GM23338 (cell line): ENCODE data around the gene ARL6. TPM values are rescaled to one million over a fixed set of nuclear protein-coding genes. Genes with fewer than 3 reads are reported as not detected.

Experiments used
- ATAC-seq: fragments of 200-7000 bp; cut with Tn5 transposase; 3 replicates; pipeline ENCODE4 v1.9.1; 2020
- DNase-seq: peaks from one replicate; pipeline ENCODE4 v3.0.0-alpha.2; 2015; ENCODE audit warnings: low spot score
- H2AFZ ChIP-seq: fragments of 200-600 bp; sonication (generic); 2 replicates; pipeline ENCODE4 v1.8.0; 2016; ENCODE audit warnings: antibody characterized with exemption, mild to moderate bottlenecking, moderate library complexity
- H3F3A ChIP-seq: fragments of 200-600 bp; sonication (generic); replicated peaks from 2 replicates; pipeline ENCODE4 v1.8.0; 2017; ENCODE audit warnings: antibody characterized with exemption, mixed run types, low read depth
- H3K27ac ChIP-seq: fragments of 200-600 bp; sonication (generic); 2 replicates; pipeline ENCODE4 v1.6.1; 2016; ENCODE audit warnings: low read depth
- H3K27me3 ChIP-seq: fragments of 200-600 bp; sonication (generic); 2 replicates; pipeline ENCODE4 v1.8.0; 2016; ENCODE audit warnings: mild to moderate bottlenecking, mixed run types, moderate library complexity; ENCODE audit not compliant: insufficient read depth
- H3K36me3 ChIP-seq: fragments of 200-600 bp; sonication (generic); 2 replicates; pipeline ENCODE4 v1.8.0; 2016; ENCODE audit warnings: mild to moderate bottlenecking; ENCODE audit not compliant: insufficient read depth
- H3K4me1 ChIP-seq: fragments of 200-600 bp; sonication (generic); 2 replicates; pipeline ENCODE4 v1.8.0; 2016; ENCODE audit warnings: mild to moderate bottlenecking, moderate library complexity; ENCODE audit not compliant: insufficient read depth
- H3K4me2 ChIP-seq: fragments of 200-600 bp; sonication (generic); 2 replicates; pipeline ENCODE4 v1.7.1; 2017; ENCODE audit warnings: mixed run types
- H3K4me3 ChIP-seq: fragments of 200-600 bp; sonication (generic); 2 replicates; pipeline ENCODE4 v1.6.1; 2016; ENCODE audit warnings: mixed run types
- H3K79me2 ChIP-seq: fragments of 200-600 bp; sonication (generic); replicated peaks from 2 replicates; pipeline ENCODE4 v1.8.0; 2017; ENCODE audit warnings: mild to moderate bottlenecking; ENCODE audit not compliant: insufficient read depth
- H3K9me2 ChIP-seq: fragments of 200-600 bp; sonication (generic); 2 replicates; pipeline ENCODE4 v1.8.0; 2017; ENCODE audit not compliant: insufficient read depth
- H4K20me1 ChIP-seq: fragments of 200-600 bp; sonication (generic); replicated peaks from 2 replicates; pipeline ENCODE4 v1.8.0; 2017; ENCODE audit warnings: mild to moderate bottlenecking; ENCODE audit not compliant: insufficient read depth
- H3K27ac Mint-ChIP-seq: 2 replicates; pipeline ENCODE4 v1.8.0; 2020; ENCODE audit warnings: inconsistent platforms, mild to moderate bottlenecking, moderate library complexity, mixed read lengths
- H3K27me3 Mint-ChIP-seq: 3 replicates; pipeline ENCODE4 v1.8.0; 2022; ENCODE audit warnings: low read depth, mild to moderate bottlenecking, moderate library complexity, mixed read lengths, inconsistent platforms; ENCODE audit not compliant: insufficient read depth, poor library complexity
- H3K36me3 Mint-ChIP-seq: 3 replicates; pipeline ENCODE4 v1.8.0; 2021; ENCODE audit warnings: low read depth, mild to moderate bottlenecking, inconsistent platforms, moderate library complexity, mixed read lengths
- H3K4me1 Mint-ChIP-seq: 3 replicates; pipeline ENCODE4 v1.8.0; 2020; ENCODE audit warnings: mild to moderate bottlenecking, inconsistent platforms, mixed read lengths
- H3K4me3 Mint-ChIP-seq: 3 replicates; pipeline ENCODE4 v1.8.0; 2021; ENCODE audit warnings: moderate library complexity, mild to moderate bottlenecking, inconsistent platforms, mixed read lengths
- H3K9me3 Mint-ChIP-seq: 3 replicates; pipeline ENCODE4 v1.8.0; 2020; ENCODE audit warnings: moderate library complexity, mild to moderate bottlenecking, inconsistent platforms, mixed read lengths
- ETS1 ChIP-seq: IDR thresholded peaks from 2 replicates; pipeline ENCODE4 v1.6.1; 2016; ENCODE audit warnings: antibody characterized with exemption
- EZH2phosphoT487 ChIP-seq: fragments of 200-600 bp; sonication (generic); IDR thresholded peaks from one replicate; pipeline ENCODE4 v1.8.1; 2018; ENCODE audit warnings: antibody characterized with exemption; ENCODE audit not compliant: unreplicated experiment
- JUNB ChIP-seq: IDR thresholded peaks from one replicate; pipeline ENCODE4 v1.6.1; 2016; ENCODE audit warnings: antibody characterized with exemption; ENCODE audit not compliant: unreplicated experiment
- REST ChIP-seq: IDR thresholded peaks from one replicate; pipeline ENCODE4 v1.6.1; 2018; ENCODE audit warnings: antibody characterized with exemption; ENCODE audit not compliant: unreplicated experiment
- STAT1 ChIP-seq: IDR thresholded peaks from one replicate; pipeline ENCODE4 v1.6.1; 2016; ENCODE audit warnings: antibody characterized with exemption; ENCODE audit not compliant: unreplicated experiment
- ZNF114 ChIP-seq: fragments of 250-450 bp; sonication (Bioruptor Pico); IDR thresholded peaks from 2 replicates; pipeline ENCODE4 v1.5.0; 2020; ENCODE audit warnings: mild to moderate bottlenecking, moderate library complexity
- ZNF331 ChIP-seq: fragments of 250-450 bp; sonication (Bioruptor Pico); IDR thresholded peaks from 2 replicates; pipeline ENCODE4 v1.5.0; 2020; ENCODE audit warnings: low read depth, mild to moderate bottlenecking, moderate library complexity
- ZNF462 ChIP-seq: fragments of 250-450 bp; sonication (Bioruptor Pico); IDR thresholded peaks from 2 replicates; pipeline ENCODE4 v1.5.0; 2020; ENCODE audit warnings: mild to moderate bottlenecking, moderate library complexity
- polyA plus RNA-seq: library from polyadenylated mRNA; unstranded; fragments of >200 nt; fragmentation: Nextera tagmentation; extraction: Ambion mirVana; gene quantifications from 2 replicates; pipeline ENCODE4 v1.2.1, GENCODE V29; 2016
- total RNA-seq: library from RNA; depleted of rRNA; stranded (reverse); fragments of >200 nt; shearing (Covaris generic); gene quantifications from 2 replicates; pipeline ENCODE4 v1.2.3, GENCODE V29; 2014

ARL6 gene
- total and polyA plus RNA-seq, 2 experiments from 2014 or later = 9.8 to 10.9 TPM

GRCh38 chr3:97820780-97821179 lies 56.2 kb downstream of the ARL6 start:
- Histone ChIP-seq H3K79me2 (0 out of 2 replicates have a peak, but pooled peaks cover 20% of the 10 kb centered on the region), H3K9me2 (no peaks in the 10 kb centered on the region), H3K4me2 (peak overlapping the region; percentile 99), H3K27me3 (peaks cover 31% of the 10 kb centered on the region), H3K4me1 (peaks cover 18% of the 10 kb centered on the region; the same call in 1 of the 2 replicates), H2AFZ (peak overlapping the region; percentile 99), H3K4me3 (peak overlapping the region; percentile 79), H4K20me1 (no peaks in the 10 kb centered on the region), H3K27ac (no peak overlapping the region), H3K36me3 (no peaks in the 10 kb centered on the region), H3F3A (0 out of 2 replicates have a peak, but pooled peaks cover 3% of the 10 kb centered on the region)
- Mint-ChIP-seq H3K36me3 (no peaks in the 10 kb centered on the region; the same call in 2 of the 3 replicates), H3K4me3 (peak overlapping the region; percentile 99), H3K4me1 (peaks cover 18% of the 10 kb centered on the region), H3K27ac (no peak overlapping the region), H3K27me3 (peaks cover 21% of the 10 kb centered on the region), H3K9me3 (no peaks in the 10 kb centered on the region; the same call in 2 of the 3 replicates)
- DNase-seq = no peak
- TF ChIP-seq REST (no peak), JUNB (no peak), STAT1 (no peak), ZNF114 (no peak), ZNF331 (no peak), ETS1 (no peak), EZH2phosphoT487 (no peak), ZNF462 (no peak)
- ATAC-seq = no peak
